SK-N-SH treated with all-trans-retinoic acid at 6 μM for 48 hours (cell line): ENCODE data around the gene FAM151A.

Experiments used
- BACH2 ChIP-seq: fragments of 250-450 bp; sonication (Bioruptor Pico); IDR thresholded peaks from 2 replicates; pipeline ENCODE4 v1.9.0; 2021; ENCODE audit warnings: mild to moderate bottlenecking, borderline replicate concordance
- GLIS3 ChIP-seq: fragments of 250-450 bp; sonication (Bioruptor Pico); IDR thresholded peaks from 2 replicates; pipeline ENCODE4 v1.5.0; 2020; ENCODE audit warnings: mild to moderate bottlenecking, moderate library complexity
- TOX ChIP-seq: fragments of 250-450 bp; sonication (Bioruptor Pico); IDR thresholded peaks from 2 replicates; pipeline ENCODE4 v1.8.0; 2021; ENCODE audit warnings: mild to moderate bottlenecking, moderate library complexity, borderline replicate concordance
- ZNF8 ChIP-seq: fragments of 450-650 bp; formaldehyde crosslinking; IDR thresholded peaks from 2 replicates; pipeline ENCODE4 v1.5.0; 2020; ENCODE audit warnings: mild to moderate bottlenecking, moderate library complexity
- TF ChIP-seq, protein P1 (sequence below): fragments of 250-450 bp; sonication (Bioruptor Pico); IDR thresholded peaks from 2 replicates; pipeline ENCODE4 v1.8.0; 2021; ENCODE audit warnings: low read depth, mild to moderate bottlenecking, moderate library complexity, borderline replicate concordance
- TF ChIP-seq, protein P2 (sequence below): fragments of 250-450 bp; sonication (Bioruptor Pico); IDR thresholded peaks from 2 replicates; pipeline ENCODE4 v1.5.0; 2020; ENCODE audit warnings: mild to moderate bottlenecking, moderate library complexity
- TF ChIP-seq, protein P3 (sequence below): fragments of 250-450 bp; sonication (Bioruptor Pico); IDR thresholded peaks from 2 replicates; pipeline ENCODE4 v1.5.1; 2021; ENCODE audit warnings: mild to moderate bottlenecking, moderate library complexity

DNA sequence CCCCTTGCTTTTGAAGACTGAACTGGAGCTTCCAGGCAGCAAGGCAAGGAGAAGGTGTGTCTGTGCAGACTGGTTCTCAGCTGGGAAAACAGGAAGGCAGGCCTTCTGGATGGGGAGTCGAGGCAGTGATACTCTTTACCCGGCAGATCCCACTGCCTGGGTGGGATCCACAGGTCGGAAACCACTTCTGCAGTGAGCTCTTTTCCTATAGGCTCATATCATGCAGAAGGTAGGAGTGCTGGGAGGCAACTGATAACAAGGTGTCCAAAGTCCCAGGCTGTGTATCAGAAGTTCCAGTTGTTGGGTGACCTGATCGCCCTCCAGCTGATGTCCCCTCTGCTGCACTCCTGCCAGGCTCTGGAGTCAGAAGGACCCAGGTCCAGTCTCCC lies 58.2 kb downstream of the FAM151A start:
- TF ChIP-seq, protein P1, sequence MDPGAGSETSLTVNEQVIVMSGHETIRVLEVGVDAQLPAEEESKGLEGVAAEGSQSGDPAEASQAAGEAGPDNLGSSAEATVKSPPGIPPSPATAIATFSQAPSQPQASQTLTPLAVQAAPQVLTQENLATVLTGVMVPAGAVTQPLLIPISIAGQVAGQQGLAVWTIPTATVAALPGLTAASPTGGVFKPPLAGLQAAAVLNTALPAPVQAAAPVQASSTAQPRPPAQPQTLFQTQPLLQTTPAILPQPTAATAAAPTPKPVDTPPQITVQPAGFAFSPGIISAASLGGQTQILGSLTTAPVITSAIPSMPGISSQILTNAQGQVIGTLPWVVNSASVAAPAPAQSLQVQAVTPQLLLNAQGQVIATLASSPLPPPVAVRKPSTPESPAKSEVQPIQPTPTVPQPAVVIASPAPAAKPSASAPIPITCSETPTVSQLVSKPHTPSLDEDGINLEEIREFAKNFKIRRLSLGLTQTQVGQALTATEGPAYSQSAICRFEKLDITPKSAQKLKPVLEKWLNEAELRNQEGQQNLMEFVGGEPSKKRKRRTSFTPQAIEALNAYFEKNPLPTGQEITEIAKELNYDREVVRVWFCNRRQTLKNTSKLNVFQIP, result no peak
- TF ChIP-seq ZNF8 (CRISPR knock-in tag) (no peak), TOX (CRISPR knock-in tag) (no peak), BACH2 (CRISPR knock-in tag) (no peak), GLIS3 (CRISPR knock-in tag) (no peak)
- TF ChIP-seq, protein P2, sequence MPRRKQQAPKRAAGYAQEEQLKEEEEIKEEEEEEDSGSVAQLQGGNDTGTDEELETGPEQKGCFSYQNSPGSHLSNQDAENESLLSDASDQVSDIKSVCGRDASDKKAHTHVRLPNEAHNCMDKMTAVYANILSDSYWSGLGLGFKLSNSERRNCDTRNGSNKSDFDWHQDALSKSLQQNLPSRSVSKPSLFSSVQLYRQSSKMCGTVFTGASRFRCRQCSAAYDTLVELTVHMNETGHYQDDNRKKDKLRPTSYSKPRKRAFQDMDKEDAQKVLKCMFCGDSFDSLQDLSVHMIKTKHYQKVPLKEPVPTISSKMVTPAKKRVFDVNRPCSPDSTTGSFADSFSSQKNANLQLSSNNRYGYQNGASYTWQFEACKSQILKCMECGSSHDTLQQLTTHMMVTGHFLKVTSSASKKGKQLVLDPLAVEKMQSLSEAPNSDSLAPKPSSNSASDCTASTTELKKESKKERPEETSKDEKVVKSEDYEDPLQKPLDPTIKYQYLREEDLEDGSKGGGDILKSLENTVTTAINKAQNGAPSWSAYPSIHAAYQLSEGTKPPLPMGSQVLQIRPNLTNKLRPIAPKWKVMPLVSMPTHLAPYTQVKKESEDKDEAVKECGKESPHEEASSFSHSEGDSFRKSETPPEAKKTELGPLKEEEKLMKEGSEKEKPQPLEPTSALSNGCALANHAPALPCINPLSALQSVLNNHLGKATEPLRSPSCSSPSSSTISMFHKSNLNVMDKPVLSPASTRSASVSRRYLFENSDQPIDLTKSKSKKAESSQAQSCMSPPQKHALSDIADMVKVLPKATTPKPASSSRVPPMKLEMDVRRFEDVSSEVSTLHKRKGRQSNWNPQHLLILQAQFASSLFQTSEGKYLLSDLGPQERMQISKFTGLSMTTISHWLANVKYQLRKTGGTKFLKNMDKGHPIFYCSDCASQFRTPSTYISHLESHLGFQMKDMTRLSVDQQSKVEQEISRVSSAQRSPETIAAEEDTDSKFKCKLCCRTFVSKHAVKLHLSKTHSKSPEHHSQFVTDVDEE (CRISPR knock-in tag), result no peak
- TF ChIP-seq, protein P3, sequence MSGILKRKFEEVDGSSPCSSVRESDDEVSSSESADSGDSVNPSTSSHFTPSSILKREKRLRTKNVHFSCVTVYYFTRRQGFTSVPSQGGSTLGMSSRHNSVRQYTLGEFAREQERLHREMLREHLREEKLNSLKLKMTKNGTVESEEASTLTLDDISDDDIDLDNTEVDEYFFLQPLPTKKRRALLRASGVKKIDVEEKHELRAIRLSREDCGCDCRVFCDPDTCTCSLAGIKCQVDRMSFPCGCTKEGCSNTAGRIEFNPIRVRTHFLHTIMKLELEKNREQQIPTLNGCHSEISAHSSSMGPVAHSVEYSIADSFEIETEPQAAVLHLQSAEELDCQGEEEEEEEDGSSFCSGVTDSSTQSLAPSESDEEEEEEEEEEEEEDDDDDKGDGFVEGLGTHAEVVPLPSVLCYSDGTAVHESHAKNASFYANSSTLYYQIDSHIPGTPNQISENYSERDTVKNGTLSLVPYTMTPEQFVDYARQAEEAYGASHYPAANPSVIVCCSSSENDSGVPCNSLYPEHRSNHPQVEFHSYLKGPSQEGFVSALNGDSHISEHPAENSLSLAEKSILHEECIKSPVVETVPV (CRISPR knock-in tag), result no peak
